HG03097 (cell line): ENCODE measurements around the gene PRRC1.
"Not testable (repeated sequence)": the region's sequence is repeated elsewhere in the genome, so short reads cannot be mapped to it uniquely, and the experiment has no call there.

ENCODE experiments used
- ATAC-seq: cut with Tn5 transposase; IDR thresholded peaks from one replicate; pipeline ENCODE4 v1.9.1; 2021; ENCODE audit not compliant: unreplicated experiment, low FRiP score

Gene PRRC1

DNA sequence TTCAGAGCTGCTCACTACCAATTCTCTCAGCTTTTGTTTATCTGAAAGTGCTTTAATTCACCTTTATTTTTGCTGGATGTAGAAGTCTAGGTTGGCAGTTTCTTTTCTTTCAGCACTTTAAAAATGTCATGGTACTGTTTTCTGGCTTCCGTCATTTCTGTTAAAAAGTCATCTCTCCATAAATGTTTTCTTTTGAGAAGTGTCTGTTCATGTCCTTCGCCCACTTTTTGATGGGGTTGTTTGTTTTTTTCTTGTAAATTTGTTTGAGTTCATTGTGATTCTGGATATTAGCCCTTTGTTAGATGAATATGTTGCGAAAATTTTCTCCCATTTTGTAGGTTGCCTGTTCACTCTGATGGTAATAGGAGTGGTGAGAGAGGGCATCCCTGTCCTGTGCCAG is 23.1 kb downstream of the PRRC1 start:
- not testable (repeated sequence) for ATAC-seq

DNA sequence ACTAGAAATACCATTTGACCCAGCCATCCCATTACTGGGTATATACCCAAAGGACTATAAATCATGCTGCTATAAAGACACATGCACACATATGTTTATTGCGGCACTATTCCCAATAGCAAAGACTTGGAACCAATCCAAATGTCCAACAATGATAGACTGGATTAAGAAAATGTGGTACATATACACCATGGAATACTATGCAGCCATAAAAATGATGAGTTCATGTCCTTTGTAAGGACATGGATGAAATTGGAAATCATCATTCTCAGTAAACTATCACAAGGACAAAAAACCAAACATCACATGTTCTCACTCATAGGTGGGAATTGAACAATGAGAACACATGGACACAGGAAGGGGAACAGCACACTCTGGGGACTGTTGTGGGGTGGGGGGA is 27.8 kb downstream of the PRRC1 start:
- ATAC-seq = not testable (repeated sequence)

DNA sequence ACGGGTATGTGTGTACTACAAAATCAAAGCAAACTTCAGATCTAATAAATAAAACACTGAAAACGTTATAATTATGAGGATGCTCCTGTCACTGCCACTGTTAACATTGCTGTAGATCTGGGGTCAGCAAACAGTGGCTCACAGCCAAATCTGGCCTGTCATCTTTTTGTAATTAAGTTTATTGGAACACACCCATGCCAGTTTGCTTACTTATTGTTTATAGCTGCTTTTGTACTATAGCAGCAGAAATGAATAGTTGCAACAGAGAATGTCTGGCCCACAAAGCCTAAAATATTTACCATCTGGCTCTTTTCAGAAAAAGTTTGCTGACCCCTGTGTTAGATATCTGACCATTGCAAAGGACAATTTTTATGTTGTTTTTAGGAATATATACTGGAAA is 32.1 kb downstream of the PRRC1 start:
- no peak for ATAC-seq

DNA sequence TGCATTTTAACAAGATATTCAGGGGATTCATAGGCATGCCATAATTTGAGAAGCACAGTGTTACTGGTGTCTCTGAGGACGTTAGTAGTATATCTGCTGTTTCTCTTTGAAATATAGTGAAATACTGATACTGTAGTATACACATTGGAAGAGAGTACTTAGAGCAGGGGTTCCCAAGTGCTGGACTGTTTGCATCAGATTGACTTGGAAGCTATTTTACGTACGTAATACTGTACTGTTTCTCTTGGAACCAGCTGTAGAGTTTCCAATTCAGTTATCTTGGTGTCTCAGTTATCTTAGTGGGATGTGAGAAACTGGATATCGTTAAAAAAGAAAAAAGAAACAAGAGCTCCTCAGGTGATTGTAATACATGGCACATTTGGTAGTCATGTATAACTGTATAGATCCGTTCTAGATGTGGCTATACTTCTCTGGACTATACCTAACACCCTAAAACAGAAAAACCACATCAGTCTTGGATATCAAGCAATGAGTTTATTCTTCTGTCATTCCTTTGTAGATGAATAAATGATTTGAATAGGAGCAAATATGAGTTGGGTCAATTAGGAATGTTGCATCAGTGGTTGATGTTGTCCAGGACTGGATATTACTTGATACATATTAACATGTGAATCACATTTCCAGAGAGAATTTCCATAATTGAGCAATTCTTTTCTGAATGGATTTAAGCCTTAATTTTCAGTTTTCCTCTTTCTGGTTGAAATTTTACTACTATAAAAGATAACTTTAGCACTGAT is 33.4 kb downstream of the PRRC1 start:
- no peak for ATAC-seq

DNA sequence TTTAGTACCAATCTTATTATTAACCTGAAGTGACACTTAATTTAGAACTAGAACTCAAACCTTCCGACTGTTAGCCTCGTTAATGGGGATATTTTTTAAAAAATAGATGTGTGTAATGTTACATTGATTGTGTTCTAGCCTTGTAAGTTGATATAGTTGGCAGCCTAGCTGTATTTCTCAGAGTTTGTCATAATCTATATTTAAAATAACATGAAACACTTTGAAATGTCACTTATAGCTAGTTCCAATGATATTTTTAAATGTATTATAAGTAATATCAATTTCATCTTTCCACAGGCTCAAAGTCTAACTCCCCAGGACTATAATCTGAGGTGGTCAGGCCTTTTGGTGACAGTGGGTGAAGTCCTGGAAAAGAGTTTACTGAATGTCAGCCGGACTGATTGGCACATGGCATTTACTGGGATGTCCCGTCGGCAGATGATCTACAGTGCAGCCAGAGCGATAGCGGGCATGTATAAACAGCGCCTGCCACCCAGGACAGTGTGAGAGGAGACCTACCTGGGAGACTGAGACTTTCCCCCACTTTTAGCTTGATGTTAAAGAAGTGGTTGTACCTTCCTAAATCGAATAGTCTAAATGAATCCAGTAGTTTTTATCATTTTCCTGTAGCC is 34.1 kb downstream of the PRRC1 start:
- no peak for ATAC-seq

DNA sequence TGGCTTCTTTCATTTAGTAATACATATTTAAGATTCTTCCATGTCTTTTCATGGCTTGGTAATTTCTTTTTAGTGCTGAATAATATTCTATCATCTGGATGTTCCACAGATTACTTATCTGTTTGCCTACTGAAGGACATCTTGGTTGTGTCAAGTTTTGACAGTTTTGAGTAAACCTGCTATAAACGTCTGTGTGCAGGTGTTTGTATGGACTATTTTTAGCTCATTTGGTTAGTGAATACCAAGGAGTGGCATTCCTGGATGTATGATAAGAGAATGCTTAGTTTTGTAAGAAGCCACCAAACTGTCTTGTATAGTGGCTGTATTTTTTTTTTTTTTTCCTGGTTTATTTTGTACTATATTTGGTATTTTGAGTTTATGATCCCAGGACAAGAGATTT is 38.4 kb downstream of the PRRC1 start:
- no peak for ATAC-seq

DNA sequence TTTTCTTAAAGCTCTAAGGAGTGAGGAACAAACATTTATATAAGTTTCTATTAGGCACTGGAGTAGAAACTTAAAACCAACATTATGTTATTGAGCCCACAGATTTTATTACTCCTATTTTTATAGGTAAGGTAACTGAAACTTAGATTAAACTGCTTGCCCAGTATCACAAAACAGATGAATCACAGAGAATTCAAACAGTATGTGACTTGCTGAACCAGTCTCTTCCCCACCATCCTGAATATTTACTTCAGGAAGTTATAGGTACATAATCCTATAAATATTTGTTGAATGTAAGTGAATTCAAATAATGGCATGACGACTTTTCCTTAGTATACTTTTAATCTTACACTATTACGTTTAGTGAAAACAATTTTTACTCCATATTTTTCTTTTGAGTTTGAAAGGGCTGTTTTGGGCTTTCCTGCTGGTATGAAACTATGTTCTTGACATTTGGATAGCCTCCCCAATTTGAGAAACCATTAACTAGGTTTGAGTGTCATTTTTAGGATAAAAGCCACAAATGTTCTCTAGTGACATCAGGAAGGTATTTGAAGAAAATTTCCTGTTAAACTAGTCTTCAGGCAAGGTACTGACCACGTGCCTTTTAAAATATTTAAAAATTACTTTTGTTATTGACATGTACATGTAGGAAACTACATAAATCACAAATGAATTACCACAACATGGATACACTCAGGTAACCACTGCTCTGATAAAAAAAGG is 39.3 kb downstream of the PRRC1 start:
- no peak for ATAC-seq

DNA sequence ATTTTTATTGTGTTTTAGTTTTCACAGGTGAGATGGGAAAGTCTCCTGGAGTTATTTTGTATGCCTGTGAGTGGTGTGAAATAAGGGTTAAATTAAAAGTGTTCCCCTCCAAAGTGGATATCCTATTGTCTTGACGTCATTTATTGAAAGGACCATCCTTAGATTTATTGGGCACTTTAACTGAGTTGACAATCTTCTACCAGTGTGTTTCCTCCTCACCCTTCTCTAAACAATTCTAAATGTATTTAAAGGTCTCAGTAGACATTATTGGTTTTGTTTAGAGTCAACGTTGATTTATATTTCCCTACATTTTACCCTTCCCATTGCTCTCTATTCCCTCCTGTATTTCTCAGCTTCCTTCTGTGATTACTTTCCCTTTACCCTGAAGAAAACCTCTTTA is 40.8 kb downstream of the PRRC1 start:
- ATAC-seq = no peak

DNA sequence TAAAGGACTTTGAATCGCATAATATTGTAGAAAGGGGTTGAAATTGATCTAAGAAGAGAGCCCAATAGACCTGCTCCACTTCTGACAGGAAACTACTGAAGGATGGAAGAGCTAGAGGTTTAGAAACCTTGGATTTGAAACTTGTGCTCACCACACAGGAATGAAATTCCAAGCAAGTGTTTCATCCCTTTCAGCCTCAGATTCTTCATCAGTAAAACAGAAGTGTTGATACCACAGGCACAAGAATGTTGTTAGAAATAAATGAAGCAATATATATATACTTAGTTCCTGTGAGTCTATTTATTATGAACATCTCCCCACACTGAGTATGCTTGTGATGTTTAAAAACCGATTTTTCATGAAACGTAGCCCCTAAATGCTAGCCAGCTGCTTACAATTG is 43.8 kb downstream of the PRRC1 start:
- ATAC-seq = no peak

DNA sequence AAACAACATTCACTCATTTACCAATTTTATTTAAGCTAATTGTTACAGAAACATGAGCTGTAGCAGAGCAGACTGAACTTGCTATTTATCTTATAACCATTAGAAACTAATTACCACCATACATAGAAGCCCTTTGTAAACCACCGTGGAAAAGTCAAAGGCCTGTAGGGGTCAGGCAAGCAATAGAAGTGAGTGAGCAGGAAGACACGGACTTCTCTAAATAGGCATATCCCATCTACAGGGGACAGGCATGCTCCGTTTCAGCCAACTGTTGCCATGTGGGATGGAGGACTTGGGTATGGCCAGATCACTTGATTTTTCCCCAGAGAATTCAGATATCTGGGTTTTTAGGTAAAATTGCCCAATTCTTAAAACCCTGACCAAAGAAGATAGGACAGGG is 44.8 kb downstream of the PRRC1 start:
- no peak for ATAC-seq

DNA sequence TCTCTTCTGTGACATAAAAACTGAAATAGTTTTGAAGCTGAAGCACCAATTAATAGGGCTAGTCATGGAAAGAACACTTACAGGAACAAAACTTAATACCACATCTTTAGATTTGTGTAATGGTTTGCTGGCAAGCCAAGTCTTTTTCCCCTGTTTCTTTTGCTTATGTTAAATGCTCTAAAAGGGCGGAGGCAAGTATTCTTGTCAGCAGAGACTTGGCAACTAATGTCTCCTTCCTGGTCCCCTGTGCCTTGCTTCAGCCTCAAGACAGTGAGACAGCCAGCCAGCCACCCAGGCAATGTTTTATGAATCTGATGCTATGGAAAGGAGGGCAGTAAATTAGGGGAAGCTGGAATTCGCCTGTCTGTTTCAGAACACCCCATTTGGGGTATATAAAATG is 45.7 kb downstream of the PRRC1 start:
- ATAC-seq = no peak

DNA sequence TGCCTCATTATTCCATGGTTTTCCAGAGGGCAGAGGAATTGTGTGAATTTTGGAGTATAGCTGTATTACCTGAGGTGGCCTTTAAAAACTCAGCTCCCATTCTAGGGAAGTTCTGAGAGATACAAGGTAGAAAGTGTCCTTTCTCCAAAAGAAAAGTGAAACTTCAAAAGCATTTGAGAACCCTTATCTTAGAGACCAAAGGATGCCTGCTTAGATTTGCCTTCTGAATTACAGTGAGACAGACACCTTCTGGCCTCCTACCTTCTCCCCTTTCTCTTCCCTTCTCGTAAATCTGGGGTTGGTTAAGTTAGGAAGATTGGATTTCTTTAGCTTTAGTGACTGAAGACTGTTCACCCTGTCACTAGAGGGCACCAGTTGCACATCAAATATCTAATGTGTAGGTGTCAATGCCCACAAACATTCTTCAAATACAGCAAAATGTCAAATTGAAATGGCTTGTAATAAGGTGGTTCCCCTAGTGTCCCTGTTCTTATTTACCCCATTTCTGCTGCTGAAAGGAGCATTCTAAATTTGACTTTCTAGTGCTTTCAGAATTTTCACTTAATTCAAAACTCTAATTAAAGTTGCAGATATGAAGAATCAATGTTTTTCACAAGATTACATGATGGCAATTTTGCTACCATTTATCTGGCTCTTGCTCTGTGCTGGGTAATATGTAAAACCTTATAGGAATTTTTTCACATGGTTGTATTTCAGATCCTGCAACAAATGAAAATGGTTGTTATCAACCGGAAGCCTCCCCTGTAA is 46.7 kb downstream of the PRRC1 start:
- ATAC-seq = peak; percentile 23

DNA sequence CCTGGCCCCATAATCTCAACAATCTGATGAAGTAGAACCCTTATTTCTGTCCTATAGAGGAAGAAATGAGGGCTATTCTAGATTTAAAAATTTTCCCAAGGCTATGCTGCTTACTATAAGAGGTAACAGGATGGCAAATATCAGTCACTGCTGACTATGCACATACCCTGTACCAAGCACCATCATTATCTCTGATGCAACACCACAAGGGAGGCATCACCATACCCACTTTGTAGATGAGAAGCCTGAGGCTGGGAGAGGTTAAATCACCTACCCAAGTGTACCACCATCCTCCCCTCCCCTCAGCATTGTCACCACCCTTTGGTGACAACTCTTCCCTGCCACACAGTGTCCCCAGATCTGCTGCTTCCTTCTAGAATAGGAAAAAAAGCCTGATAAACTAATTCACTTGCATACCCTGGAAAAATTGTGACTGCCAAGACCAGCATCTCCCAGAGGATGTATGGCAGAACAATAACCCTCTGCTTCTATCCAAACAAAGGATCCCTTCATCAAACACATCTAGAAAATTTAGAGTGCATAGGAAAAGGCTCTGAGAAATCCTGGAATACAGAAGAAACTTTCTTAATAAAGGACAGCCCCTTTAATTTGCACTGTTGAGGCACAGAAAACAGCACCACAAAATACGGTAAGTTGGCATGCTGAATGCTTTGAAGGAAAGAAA is 48.3 kb downstream of the PRRC1 start:
- ATAC-seq = no peak

DNA sequence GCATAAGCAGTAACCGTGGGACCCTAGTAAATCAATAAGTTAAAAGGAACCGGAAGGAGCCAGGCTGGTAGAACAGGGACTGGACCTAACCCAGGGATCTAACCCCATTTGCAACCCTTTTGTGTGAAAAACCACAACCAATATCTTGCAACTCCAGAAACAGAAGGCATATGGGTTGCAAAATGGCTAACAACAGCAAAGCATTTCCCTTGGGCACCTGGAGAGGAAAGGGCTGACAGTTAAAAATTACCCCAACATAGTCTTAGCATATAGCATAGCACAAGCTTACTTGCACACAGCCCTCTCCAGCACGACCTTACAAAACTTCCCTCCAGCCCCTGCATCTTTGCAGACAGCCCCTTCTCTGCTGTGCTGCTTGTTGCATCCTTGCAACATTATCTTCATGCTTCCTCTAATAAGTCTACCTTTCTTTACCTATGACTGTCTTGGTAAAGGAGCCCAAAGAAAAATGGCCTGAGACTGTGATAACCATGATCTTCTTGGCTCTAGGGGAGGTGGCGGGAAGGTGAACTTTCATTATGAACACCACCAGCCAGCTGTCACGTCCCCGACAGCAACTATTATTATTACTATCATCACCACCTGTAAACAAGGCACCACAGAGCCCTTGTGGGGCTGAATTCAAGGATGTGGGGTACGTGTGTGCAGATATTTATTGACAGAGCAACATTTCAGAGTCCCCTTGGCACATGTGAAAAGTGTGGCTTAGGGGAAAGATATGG is 49.8 kb downstream of the PRRC1 start:
- peak; percentile 75 for ATAC-seq

DNA sequence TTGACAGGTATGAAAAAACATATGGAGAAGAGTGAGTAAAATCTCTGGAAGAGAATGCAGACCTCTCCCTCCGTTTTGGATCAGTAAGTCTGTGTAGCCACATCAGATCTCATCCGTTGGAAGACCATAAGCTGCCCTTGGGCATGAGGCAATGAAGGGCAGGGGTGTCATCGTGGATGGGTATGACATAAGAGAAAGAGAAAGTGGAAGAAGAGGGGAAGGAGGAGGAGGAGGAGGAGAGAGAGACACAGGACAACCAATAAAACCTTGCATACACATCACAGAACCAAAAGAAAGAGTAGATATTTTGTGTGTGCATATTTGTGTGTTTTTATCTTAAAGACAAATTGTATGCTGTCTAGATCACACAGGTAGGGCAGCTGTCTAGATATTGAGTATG is 50.7 kb downstream of the PRRC1 start:
- no peak for ATAC-seq

DNA sequence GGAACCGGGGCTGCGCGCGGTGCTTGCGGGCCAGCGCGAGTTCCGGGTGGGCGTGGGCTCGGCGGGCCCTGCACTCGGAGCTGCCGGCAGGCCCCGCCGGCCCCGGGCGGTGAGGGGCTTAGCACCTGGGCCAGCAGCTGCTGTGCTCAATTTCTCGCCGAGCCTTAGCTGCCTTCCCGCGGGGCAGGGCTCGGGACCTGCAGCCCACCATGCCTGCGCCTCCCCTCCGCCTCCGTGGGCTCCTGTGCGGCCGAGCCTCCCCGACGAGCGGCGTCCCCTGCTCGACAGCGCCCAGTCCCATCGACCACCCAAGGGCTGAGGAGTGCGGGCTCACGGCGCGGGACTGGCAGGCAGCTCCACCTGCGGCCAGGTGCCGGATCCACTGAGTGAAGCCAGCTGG is 52.0 kb downstream of the PRRC1 start:
- ATAC-seq = not testable (repeated sequence)

DNA sequence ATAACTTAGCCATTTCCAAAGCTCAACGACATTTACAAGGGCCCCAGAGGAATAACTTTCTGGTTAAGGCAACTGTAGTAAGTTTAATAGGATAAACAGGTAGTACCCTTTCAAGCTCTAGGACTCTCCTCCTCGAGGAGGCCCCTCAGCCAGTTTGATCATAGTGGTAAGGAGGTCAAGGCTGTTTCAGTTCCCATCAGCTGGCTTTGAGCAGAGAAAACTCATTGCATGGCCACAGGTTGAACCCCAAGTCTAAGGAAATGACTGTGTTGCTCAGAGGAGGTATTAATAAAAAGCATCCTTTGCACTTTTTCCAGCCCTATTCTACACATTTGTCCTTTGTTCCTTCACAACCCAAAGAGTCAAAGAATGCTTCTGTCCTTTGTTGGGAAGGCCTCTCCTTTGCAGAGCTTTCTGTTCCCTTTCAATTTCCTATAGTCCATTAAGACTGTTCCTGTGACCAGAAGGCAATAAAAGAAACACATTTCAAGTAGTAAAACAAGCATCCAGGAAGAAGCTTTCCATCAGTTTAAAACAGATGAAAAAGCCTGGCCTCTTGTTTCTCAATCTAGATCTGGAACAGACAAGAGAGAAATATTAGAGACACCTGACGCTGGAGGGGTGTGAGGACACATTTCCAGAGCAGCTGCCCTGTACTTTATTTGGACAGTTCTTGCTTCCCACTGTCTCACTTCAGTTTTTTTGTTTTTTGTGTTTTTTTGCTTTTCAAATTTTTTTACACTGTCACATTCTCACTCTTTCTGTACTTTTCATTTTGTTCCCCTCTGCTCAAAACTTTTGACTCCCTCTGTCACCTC is 54.1 kb downstream of the PRRC1 start:
- peak; percentile 39 for ATAC-seq

DNA sequence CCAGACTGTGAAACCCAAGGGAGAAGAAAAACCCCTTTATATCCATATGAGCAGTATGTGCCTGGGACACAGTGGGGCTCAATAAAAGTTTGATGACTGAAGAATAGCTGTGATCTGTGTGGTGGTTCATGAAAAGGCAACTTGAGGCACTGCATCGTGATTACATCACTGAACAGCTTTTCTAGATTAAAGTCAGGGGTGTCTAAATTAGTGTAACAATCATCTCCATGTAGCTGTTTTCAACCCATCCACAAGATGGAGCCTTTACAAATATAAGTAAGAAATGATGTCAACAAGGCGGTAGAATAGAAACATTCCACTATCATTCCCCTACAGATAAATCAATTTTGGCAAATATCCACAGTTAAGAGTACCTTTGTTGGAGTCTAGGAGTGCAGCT is 55.5 kb downstream of the PRRC1 start:
- ATAC-seq = no peak
